HG03064 (cell line): ENCODE results near the gene CWF19L1.

ENCODE experiments used
- ATAC-seq: cut with Tn5 transposase; IDR thresholded peaks from one replicate; pipeline ENCODE4 v1.9.1; 2021; ENCODE audit warnings: low read depth; ENCODE audit not compliant: unreplicated experiment

CWF19L1 gene

DNA sequence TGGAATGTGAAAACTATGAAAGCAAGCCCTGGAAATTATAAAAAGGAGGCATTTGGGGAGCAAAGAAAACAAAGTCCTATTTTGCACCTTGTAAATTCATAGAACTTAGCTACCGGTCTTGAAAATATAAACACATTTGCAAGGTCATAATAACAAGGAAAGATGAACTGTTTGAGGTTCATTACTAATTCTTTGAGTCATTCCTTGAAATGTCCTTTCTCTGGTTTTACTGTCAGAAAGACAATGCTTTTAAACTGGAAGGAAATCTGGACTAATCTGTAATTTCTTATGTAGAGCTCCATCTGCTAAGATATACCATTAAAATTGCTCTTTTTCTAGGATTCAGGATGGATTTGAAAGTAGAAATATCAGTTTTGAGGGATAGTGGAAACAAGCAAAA, 83.0 kb downstream of the CWF19L1 start:
- ATAC-seq, result no peak

DNA sequence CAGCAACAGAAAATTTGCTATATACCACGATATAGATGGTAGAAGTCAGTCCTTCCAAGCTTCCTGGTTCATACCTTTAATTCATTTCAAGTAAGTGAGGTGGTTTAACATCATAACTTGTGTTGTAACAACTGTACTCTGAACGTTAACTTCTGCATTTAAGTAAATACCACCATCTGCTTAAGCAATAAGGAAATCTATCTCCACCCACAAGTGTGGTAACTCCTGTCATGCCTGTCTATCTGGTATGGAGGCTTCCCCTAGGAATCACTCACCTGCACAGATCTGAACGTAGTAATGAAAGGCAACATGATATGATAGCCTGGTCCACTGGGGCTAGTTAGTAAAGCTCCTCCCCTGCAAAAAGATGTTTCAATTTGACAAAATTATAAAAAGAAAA, 84.0 kb downstream of the CWF19L1 start:
- ATAC-seq, result no peak

DNA sequence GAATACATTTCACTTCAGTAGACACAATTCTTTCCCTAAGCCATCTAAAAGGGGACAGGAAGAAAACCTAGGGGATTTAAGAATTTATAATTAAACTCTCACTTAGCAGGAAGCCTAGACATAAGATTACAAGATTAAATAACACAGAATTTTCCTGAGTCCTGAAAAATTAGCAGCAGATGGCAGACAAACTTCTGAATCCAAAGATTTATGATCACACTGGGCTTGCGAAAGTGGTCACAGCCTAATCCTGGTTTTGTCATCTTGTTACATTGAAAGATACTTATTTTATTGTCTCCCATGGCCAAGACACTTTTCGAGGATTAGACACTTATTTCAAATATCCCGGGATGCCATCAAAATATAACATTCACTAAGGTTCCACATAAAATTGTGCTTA, 84.5 kb downstream of the CWF19L1 start:
- ATAC-seq, result no peak
